ENCODE data around the gene ZNF862. TPM values are rescaled to one million over a fixed set of nuclear protein-coding genes. Genes with fewer than 3 reads are reported as not detected.

ZNF862 gene
- polyA plus RNA-seq, 1 of the 3 experiments (the other 2 are of a cell fraction): 17.3 TPM

- Histone ChIP-seq H3K27ac (ENCODE audit: low read depth in 2 of 2, low read length in 1 of 2) (no peak overlapping the region), H3K4me2 (no peak overlapping the region), H3K4me1 (ENCODE audit: control insufficient read depth in 1 of 2, insufficient read depth in 2 of 2, low read depth in 1 of 2, low read length in 1 of 2) (peaks cover 0 to 8% of the 10 kb centered on the region in 2 experiments; a peak in 1 of 4 replicates), H3K27me3 (ENCODE audit: insufficient read depth) (peaks cover 8% of the 10 kb centered on the region; the same call in 1 of the 2 replicates), H3K9me3 (no peaks in the 10 kb centered on the region), H3F3A (replicated peaks; ENCODE audit: insufficient read depth) (no peaks in the 10 kb centered on the region), H3K36me3 (replicated peaks in 1 of 2; ENCODE audit: control insufficient read depth in 1 of 2, insufficient read depth in 2 of 2, low read length in 1 of 2) (no peaks in the 10 kb centered on the region), H3K79me2 (ENCODE audit: insufficient read depth) (no peaks in the 10 kb centered on the region), H2AFZ (ENCODE audit: low read depth) (no peak overlapping the region), H3K4me3 (ENCODE audit: low read depth in 2 of 2, low read length in 1 of 2) (no peak overlapping the region), H3K9me2 (no peaks in the 10 kb centered on the region), H4K20me1 (ENCODE audit: insufficient read depth) (no peaks in the 10 kb centered on the region), H3K9ac (no peak overlapping the region)
- POLR2A ChIA-PET: no interaction called here
- no peak for DNase-seq
- TF ChIP-seq SIN3A (IDR thresholded peaks at IDR 0.05; ENCODE audit: borderline replicate concordance, low read depth, low read length) (no peak), RAD21 (IDR thresholded peaks at IDR 0.05; ENCODE audit: low read length) (no peak), FOSL2 (IDR thresholded peaks at IDR 0.05; ENCODE audit: borderline replicate concordance, low read depth) (no peak), SMC3 (IDR thresholded peaks at IDR 0.05; ENCODE audit: low read depth, low read length) (no peak), EZH2phosphoT487 (IDR thresholded peaks at IDR 0.05; ENCODE audit: borderline replicate concordance, low read depth) (no peak), TCF12 (IDR thresholded peaks at IDR 0.05) (no peak)
- TF ChIP-seq, protein P1, sequence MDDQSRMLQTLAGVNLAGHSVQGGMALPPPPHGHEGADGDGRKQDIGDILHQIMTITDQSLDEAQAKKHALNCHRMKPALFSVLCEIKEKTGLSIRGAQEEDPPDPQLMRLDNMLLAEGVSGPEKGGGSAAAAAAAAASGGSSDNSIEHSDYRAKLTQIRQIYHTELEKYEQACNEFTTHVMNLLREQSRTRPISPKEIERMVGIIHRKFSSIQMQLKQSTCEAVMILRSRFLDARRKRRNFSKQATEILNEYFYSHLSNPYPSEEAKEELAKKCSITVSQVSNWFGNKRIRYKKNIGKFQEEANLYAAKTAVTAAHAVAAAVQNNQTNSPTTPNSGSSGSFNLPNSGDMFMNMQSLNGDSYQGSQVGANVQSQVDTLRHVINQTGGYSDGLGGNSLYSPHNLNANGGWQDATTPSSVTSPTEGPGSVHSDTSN (IDR thresholded peaks at IDR 0.05): no peak
- CTCF ChIA-PET: interaction anchor here (1.0 to 10.8 kb wide), 5 partner anchors 13 to 78 kb away, joined by 3 to 119 read pairs (median 4); partner anchors contain the start of gene ZNF862
- 68% methylated on average over 15 of the region's 17 CpGs for WGBS (ENCODE audit: low lambda C conversion rate)
Measured at GRCh38 chr7:149820622-149821190, 17.5 kb upstream of the ZNF862 start.

- no peaks in the 10 kb centered on the region for H4K20me1 ChIP-seq (ENCODE audit: insufficient read depth)
- peaks cover 8% of the 10 kb centered on the region; the same call in 1 of the 2 replicates for H3K27me3 ChIP-seq (ENCODE audit: insufficient read depth)
- no peak overlapping the region for H3K9ac ChIP-seq
- peak; percentile 42 for DNase-seq
- no peak overlapping the region for H3K4me3 ChIP-seq (ENCODE audit: low read depth in 2 of 2, low read length in 1 of 2)
- WGBS (ENCODE audit: low lambda C conversion rate): 79% methylated on average over 24 of the region's 30 CpGs
- no peaks in the 10 kb centered on the region for H3K36me3 ChIP-seq (replicated peaks in 1 of 2; ENCODE audit: control insufficient read depth in 1 of 2, insufficient read depth in 2 of 2, low read length in 1 of 2)
- CTCF ChIA-PET: interaction anchor here (1.0 to 10.8 kb wide), 8 partner anchors 13 to 80 kb away, joined by 3 to 119 read pairs (median 4); partner anchors contain the start of gene ZNF862
- H3F3A ChIP-seq (replicated peaks; ENCODE audit: insufficient read depth): no peaks in the 10 kb centered on the region
- no peaks in the 10 kb centered on the region for H3K9me3 ChIP-seq
- POLR2A ChIA-PET: no interaction called here
- no peak overlapping the region for H3K27ac ChIP-seq (ENCODE audit: low read depth in 2 of 2, low read length in 1 of 2)
- H2AFZ ChIP-seq (ENCODE audit: low read depth): no peak overlapping the region
- H3K4me1 ChIP-seq (ENCODE audit: control insufficient read depth in 1 of 2, insufficient read depth in 2 of 2, low read depth in 1 of 2, low read length in 1 of 2): peaks cover 0 to 8% of the 10 kb centered on the region in 2 experiments; a peak in 1 of 4 replicates
- H3K79me2 ChIP-seq (ENCODE audit: insufficient read depth): no peaks in the 10 kb centered on the region
- H3K9me2 ChIP-seq: no peaks in the 10 kb centered on the region
- H3K4me2 ChIP-seq: no peak overlapping the region
- TF ChIP-seq ZBTB33 (IDR thresholded peaks at IDR 0.05; ENCODE audit: borderline replicate concordance, low read depth) (no peak), RCOR1 (IDR thresholded peaks at IDR 0.05; ENCODE audit: low read length) (no peak), USF2 (IDR thresholded peaks at IDR 0.05; ENCODE audit: borderline replicate concordance, low read depth, low read length) (no peak), RAD21 (IDR thresholded peaks at IDR 0.05; ENCODE audit: low read length) (no peak), CHD2 (IDR thresholded peaks at IDR 0.05; ENCODE audit: low read length, partially characterized antibody) (no peak), EP300 (IDR thresholded peaks at IDR 0.05; ENCODE audit: borderline replicate concordance in 1 of 2, low read depth in 1 of 2, low read length in 1 of 2) (no peak), TEAD4 (IDR thresholded peaks at IDR 0.05; ENCODE audit: borderline replicate concordance, insufficient read depth) (no peak), GABPA (IDR thresholded peaks at IDR 0.05; ENCODE audit: low read depth) (no peak), ELF1 (IDR thresholded peaks at IDR 0.05) (no peak)
- TF ChIP-seq, protein P2, sequence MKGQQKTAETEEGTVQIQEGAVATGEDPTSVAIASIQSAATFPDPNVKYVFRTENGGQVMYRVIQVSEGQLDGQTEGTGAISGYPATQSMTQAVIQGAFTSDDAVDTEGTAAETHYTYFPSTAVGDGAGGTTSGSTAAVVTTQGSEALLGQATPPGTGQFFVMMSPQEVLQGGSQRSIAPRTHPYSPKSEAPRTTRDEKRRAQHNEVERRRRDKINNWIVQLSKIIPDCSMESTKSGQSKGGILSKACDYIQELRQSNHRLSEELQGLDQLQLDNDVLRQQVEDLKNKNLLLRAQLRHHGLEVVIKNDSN (IDR thresholded peaks at IDR 0.05; ENCODE audit: borderline replicate concordance, low read depth): no peak
Measured at GRCh38 chr7:149821191-149822148, 16.7 kb upstream of the ZNF862 start.
